ENCODE results near the gene PGM3.
"Not testable (repeated sequence)": the region's sequence is repeated elsewhere in the genome, so short reads cannot be mapped to it uniquely, and the experiment has no call there.

Gene PGM3

GRCh38 chr6:83193747-83194566, 892 bp upstream of the PGM3 start:
- no peak overlapping the region for H3K27ac Mint-ChIP-seq
- no peaks in the 10 kb centered on the region for H3K9me3 Mint-ChIP-seq
- H3K36me3 Mint-ChIP-seq (ENCODE audit: low read depth), result peaks cover 27% of the 10 kb centered on the region
- peaks cover 36% of the 10 kb centered on the region for H3K4me1 Mint-ChIP-seq (ENCODE audit: low read depth)
- H3K27me3 Mint-ChIP-seq, result no peaks in the 10 kb centered on the region
- H3K4me3 Mint-ChIP-seq, result peak overlapping the region; percentile 97

- Mint-ChIP-seq H3K9me3 (no peaks in the 10 kb centered on the region), H3K27ac (peak overlapping the region; percentile 95), H3K4me1 (ENCODE audit: low read depth) (peaks cover 34% of the 10 kb centered on the region), H3K36me3 (ENCODE audit: low read depth) (peaks cover 34% of the 10 kb centered on the region), H3K4me3 (peak overlapping the region; percentile 97), H3K27me3 (no peaks in the 10 kb centered on the region)
These were observed 609 bp downstream of the PGM3 start for GRCh38 chr6:83192456-83192855.

GRCh38 chr6:83191974-83192373, 1.1 kb downstream of the PGM3 start:
- Mint-ChIP-seq H3K4me1 (ENCODE audit: low read depth) (peaks cover 34% of the 10 kb centered on the region), H3K27ac (peak overlapping the region; percentile 95)

GRCh38 chr6:83190626-83191025, 2.4 kb downstream of the PGM3 start:
- H3K27ac Mint-ChIP-seq, result no peak overlapping the region
- no peaks in the 10 kb centered on the region for H3K27me3 Mint-ChIP-seq
- H3K4me3 Mint-ChIP-seq, result no peak overlapping the region
- peaks cover 34% of the 10 kb centered on the region for H3K4me1 Mint-ChIP-seq (ENCODE audit: low read depth)
- H3K9me3 Mint-ChIP-seq, result no peaks in the 10 kb centered on the region
- peaks cover 36% of the 10 kb centered on the region for H3K36me3 Mint-ChIP-seq (ENCODE audit: low read depth)

More at GRCh38 chr6:83191974-83192373, 1.1 kb downstream of the PGM3 start:
- H3K4me3 Mint-ChIP-seq, result peak overlapping the region; percentile 97
- H3K9me3 Mint-ChIP-seq, H3K27me3 Mint-ChIP-seq: not testable (repeated sequence)
- peaks cover 34% of the 10 kb centered on the region for H3K36me3 Mint-ChIP-seq (ENCODE audit: low read depth)

- no peak overlapping the region for H3K4me3 Mint-ChIP-seq
- H3K36me3 Mint-ChIP-seq (ENCODE audit: low read depth), result peaks cover 55% of the 10 kb centered on the region
- no peak overlapping the region for H3K27ac Mint-ChIP-seq
- no peaks in the 10 kb centered on the region for H3K27me3 Mint-ChIP-seq
- H3K4me1 Mint-ChIP-seq (ENCODE audit: low read depth), result peaks cover 22% of the 10 kb centered on the region
- H3K9me3 Mint-ChIP-seq, result no peaks in the 10 kb centered on the region
These were observed 4.6 kb downstream of the PGM3 start for GRCh38 chr6:83188501-83188900.

GRCh38 chr6:83185096-83185495, 8.0 kb downstream of the PGM3 start:
- Mint-ChIP-seq H3K4me3 (no peak overlapping the region), H3K4me1 (ENCODE audit: low read depth) (peaks cover 4% of the 10 kb centered on the region), H3K27ac (no peak overlapping the region), H3K36me3 (ENCODE audit: low read depth) (peaks cover 64% of the 10 kb centered on the region), H3K27me3 (no peaks in the 10 kb centered on the region), H3K9me3 (no peaks in the 10 kb centered on the region)

GRCh38 chr6:83183082-83183828, 9.8 kb downstream of the PGM3 start:
- H3K4me1 Mint-ChIP-seq (ENCODE audit: low read depth), result no peaks in the 10 kb centered on the region
- H3K27me3 Mint-ChIP-seq, result no peaks in the 10 kb centered on the region
- no peaks in the 10 kb centered on the region for H3K9me3 Mint-ChIP-seq
- H3K27ac Mint-ChIP-seq, result no peak overlapping the region
- no peak overlapping the region for H3K4me3 Mint-ChIP-seq
- peaks cover 56% of the 10 kb centered on the region for H3K36me3 Mint-ChIP-seq (ENCODE audit: low read depth)

GRCh38 chr6:83182114-83182513, 11.0 kb downstream of the PGM3 start:
- Mint-ChIP-seq H3K4me3 (no peak overlapping the region), H3K36me3 (ENCODE audit: low read depth) (peaks cover 61% of the 10 kb centered on the region), H3K9me3 (no peaks in the 10 kb centered on the region), H3K4me1 (ENCODE audit: low read depth) (no peaks in the 10 kb centered on the region), H3K27me3 (no peaks in the 10 kb centered on the region), H3K27ac (no peak overlapping the region)

GRCh38 chr6:83180426-83180950, 12.6 kb downstream of the PGM3 start:
- no peak overlapping the region for H3K4me3 Mint-ChIP-seq
- no peaks in the 10 kb centered on the region for H3K4me1 Mint-ChIP-seq (ENCODE audit: low read depth)
- no peak overlapping the region for H3K27ac Mint-ChIP-seq
- no peaks in the 10 kb centered on the region for H3K27me3 Mint-ChIP-seq
- peaks cover 61% of the 10 kb centered on the region for H3K36me3 Mint-ChIP-seq (ENCODE audit: low read depth)
- H3K9me3 Mint-ChIP-seq, result no peaks in the 10 kb centered on the region

- Mint-ChIP-seq H3K9me3 (no peaks in the 10 kb centered on the region), H3K36me3 (ENCODE audit: low read depth) (peaks cover 42% of the 10 kb centered on the region), H3K27ac (peak overlapping the region; percentile 22), H3K27me3 (no peaks in the 10 kb centered on the region), H3K4me3 (no peak overlapping the region), H3K4me1 (ENCODE audit: low read depth) (no peaks in the 10 kb centered on the region)
These were observed 16.8 kb downstream of the PGM3 start for GRCh38 chr6:83176246-83176645.

GRCh38 chr6:83169511-83169910, 23.6 kb downstream of the PGM3 start:
- no peaks in the 10 kb centered on the region for H3K9me3 Mint-ChIP-seq
- H3K27ac Mint-ChIP-seq, result no peak overlapping the region
- H3K4me3 Mint-ChIP-seq, result no peak overlapping the region
- H3K27me3 Mint-ChIP-seq, result no peaks in the 10 kb centered on the region
- H3K36me3 Mint-ChIP-seq (ENCODE audit: low read depth), result peaks cover 61% of the 10 kb centered on the region
- no peaks in the 10 kb centered on the region for H3K4me1 Mint-ChIP-seq (ENCODE audit: low read depth)

GRCh38 chr6:83169106-83169505, 24.0 kb downstream of the PGM3 start:
- no peak overlapping the region for H3K4me3 Mint-ChIP-seq
- no peaks in the 10 kb centered on the region for H3K9me3 Mint-ChIP-seq
- H3K36me3 Mint-ChIP-seq (ENCODE audit: low read depth), result peaks cover 60% of the 10 kb centered on the region
- H3K27ac Mint-ChIP-seq, result no peak overlapping the region
- no peaks in the 10 kb centered on the region for H3K27me3 Mint-ChIP-seq
- no peaks in the 10 kb centered on the region for H3K4me1 Mint-ChIP-seq (ENCODE audit: low read depth)

- Mint-ChIP-seq H3K27ac (peak overlapping the region; percentile 16), H3K9me3 (no peaks in the 10 kb centered on the region), H3K27me3 (no peaks in the 10 kb centered on the region), H3K4me1 (ENCODE audit: low read depth) (no peaks in the 10 kb centered on the region), H3K4me3 (no peak overlapping the region), H3K36me3 (ENCODE audit: low read depth) (peaks cover 59% of the 10 kb centered on the region)
These were observed 24.5 kb downstream of the PGM3 start for GRCh38 chr6:83168556-83168955.

- Mint-ChIP-seq H3K36me3 (ENCODE audit: low read depth) (peaks cover 59% of the 10 kb centered on the region), H3K9me3 (no peaks in the 10 kb centered on the region), H3K27me3 (no peaks in the 10 kb centered on the region), H3K4me1 (ENCODE audit: low read depth) (no peaks in the 10 kb centered on the region), H3K27ac (no peak overlapping the region), H3K4me3 (no peak overlapping the region)
These were observed 25.3 kb downstream of the PGM3 start for GRCh38 chr6:83167726-83168278.

- Mint-ChIP-seq H3K4me1 (ENCODE audit: low read depth) (no peaks in the 10 kb centered on the region), H3K36me3 (ENCODE audit: low read depth) (peaks cover 47% of the 10 kb centered on the region), H3K27me3 (no peaks in the 10 kb centered on the region), H3K4me3 (no peak overlapping the region), H3K9me3 (no peaks in the 10 kb centered on the region), H3K27ac (no peak overlapping the region)
These were observed 32.9 kb downstream of the PGM3 start for GRCh38 chr6:83160167-83160566.
